Stomach (tissue), 4 donors: ENCODE measurements around the gene BLOC1S3.

Source experiments
- CTCF ChIP-seq, 7 experiments: fragments of 450-650 bp in 4 of 7; fragments of 200-600 bp in 3 of 7; sonication (generic) in 3 of 7; IDR thresholded peaks; one replicate each; pipeline ENCODE4 v1.5.1; 2016 to 2019; ENCODE audit warnings: antibody characterized with exemption in 7 of 7, control low read depth in 2 of 7, mild to moderate bottlenecking in 1 of 7
- EP300 ChIP-seq: sonication (generic); formaldehyde crosslinking; IDR thresholded peaks from one replicate; pipeline ENCODE4 v1.6.1; 2017; ENCODE audit warnings: antibody characterized with exemption
- POLR2A ChIP-seq, 4 donors: fragments of 450-650 bp; IDR thresholded peaks; one replicate each; pipeline ENCODE4 v1.6.1; 2016; ENCODE audit warnings: antibody characterized with exemption in 4 of 4, control low read depth in 2 of 4, mild to moderate bottlenecking in 1 of 4, moderate library complexity in 1 of 4
- POLR2AphosphoS5 ChIP-seq, 3 donors: sonication (generic); formaldehyde crosslinking; IDR thresholded peaks; one replicate each; pipeline ENCODE4 v1.6.1; 2016; ENCODE audit warnings: antibody characterized with exemption in 3 of 3

- TF ChIP-seq CTCF (IDR thresholded peaks at IDR 0.05), result no peak
- no peak for TF ChIP-seq POLR2A (IDR thresholded peaks at IDR 0.05)
- TF ChIP-seq POLR2AphosphoS5 (IDR thresholded peaks at IDR 0.05), result no peak
- TF ChIP-seq EP300, result no peak
These were observed 25.1 kb upstream of the BLOC1S3 start for GRCh38 chr19:45153339-45154063.
